PFSK-1 (cell line): ENCODE data around the gene CCDC80.

Experiments
- FOXP2 ChIP-seq: optimal IDR thresholded peaks from 2 replicates; pipeline ENCODE3; 2011; ENCODE audit warnings: borderline replicate concordance, control low read depth, inconsistent platforms; ENCODE audit not compliant: insufficient read depth; ENCODE audit errors: extremely low read length, extremely low read depth
- POLR2AphosphoS5 ChIP-seq: IDR thresholded peaks from 2 replicates; pipeline ENCODE4 v1.6.1; 2012; ENCODE audit warnings: low read depth, mild to moderate bottlenecking, control low read depth, low read length, moderate library complexity
- REST ChIP-seq, 2 experiments: IDR thresholded peaks; 2 replicates each; pipeline versions ENCODE4 v1.6.1 to v1.8.0; 2011 to 2012; ENCODE audit warnings: low read depth in 2 of 2, low read length in 2 of 2, control low read depth in 1 of 2, inconsistent platforms in 1 of 2, mild to moderate bottlenecking in 1 of 2, moderate library complexity in 1 of 2; ENCODE audit not compliant: insufficient read depth in 1 of 2
- SIN3A ChIP-seq: IDR thresholded peaks from 2 replicates; pipeline ENCODE4 v1.6.1; 2012; ENCODE audit warnings: mild to moderate bottlenecking, low read length, moderate library complexity, borderline replicate concordance; ENCODE audit not compliant: insufficient read depth
- TAF1 ChIP-seq: IDR thresholded peaks from 2 replicates; pipeline ENCODE4 v1.6.1; 2012; ENCODE audit warnings: low read length, control low read depth, borderline replicate concordance; ENCODE audit not compliant: insufficient read depth

CCDC80 gene

GRCh38 chr3:112610121-112610520 is 30.8 kb downstream of the CCDC80 start:
- TF ChIP-seq POLR2AphosphoS5 = no peak

DNA sequence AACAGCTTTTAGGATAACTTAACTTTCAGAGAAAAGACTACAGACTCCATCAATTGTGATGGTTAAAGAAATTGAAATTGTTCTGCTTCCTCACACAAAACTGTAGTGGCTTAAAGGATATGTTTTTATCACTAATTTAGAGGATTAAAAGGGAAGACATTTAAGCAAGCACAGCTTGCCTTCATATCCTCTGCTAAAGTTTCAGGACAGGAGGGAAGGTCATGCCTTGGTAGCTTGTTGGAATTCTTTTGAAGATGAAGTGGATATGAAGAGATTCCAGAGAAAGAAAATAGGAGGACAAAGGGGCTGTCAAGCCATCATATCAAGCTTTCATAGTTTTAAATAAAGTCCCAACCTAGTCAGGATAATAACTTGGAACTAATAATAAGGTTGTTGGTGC is 33.1 kb downstream of the CCDC80 start:
- TF ChIP-seq FOXP2 = no peak
- no peak for TF ChIP-seq SIN3A
- TF ChIP-seq POLR2AphosphoS5 = no peak

GRCh38 chr3:112606098-112606497 is 34.8 kb downstream of the CCDC80 start:
- TF ChIP-seq REST (IDR thresholded peaks at IDR 0.05; ENCODE audit: insufficient read depth in 1 of 2, low read depth in 2 of 2, low read length in 2 of 2) (no peak), POLR2AphosphoS5 (no peak), SIN3A (no peak), TAF1 (no peak)

DNA sequence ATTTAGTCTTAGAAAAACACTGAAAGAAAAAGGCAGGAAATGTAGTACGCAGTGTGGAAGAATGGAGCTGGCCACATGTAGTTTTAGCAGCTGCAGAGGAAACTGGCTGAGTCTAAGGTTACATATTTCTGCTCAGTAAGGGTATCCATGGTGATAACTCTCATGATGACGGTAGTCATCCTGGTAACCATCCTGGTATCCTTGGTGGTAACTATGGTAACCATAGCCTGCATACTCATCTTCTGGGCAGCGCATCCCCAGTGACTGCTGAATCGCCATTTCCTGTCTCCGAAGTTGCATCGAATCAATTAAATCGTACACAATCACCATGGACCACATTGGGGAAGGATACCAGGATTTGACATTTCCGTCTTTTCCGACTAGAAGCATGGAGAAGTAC is 35.7 kb downstream of the CCDC80 start:
- no peak for TF ChIP-seq REST (IDR thresholded peaks at IDR 0.05; ENCODE audit: insufficient read depth in 1 of 2, low read depth in 2 of 2, low read length in 2 of 2)
- TF ChIP-seq SIN3A = no peak
- TF ChIP-seq FOXP2 = no peak
- TF ChIP-seq TAF1 = no peak
- no peak for TF ChIP-seq POLR2AphosphoS5

GRCh38 chr3:112604536-112604935 is 36.4 kb downstream of the CCDC80 start:
- no peak for TF ChIP-seq POLR2AphosphoS5

- TF ChIP-seq POLR2AphosphoS5 (no peak), REST (IDR thresholded peaks at IDR 0.05; ENCODE audit: insufficient read depth in 1 of 2, low read depth in 2 of 2, low read length in 2 of 2) (no peak), TAF1 (no peak), FOXP2 (no peak), SIN3A (no peak)
These were observed 38.6 kb downstream of the CCDC80 start for GRCh38 chr3:112602217-112602838.

GRCh38 chr3:112598731-112599130 is 42.2 kb downstream of the CCDC80 start:
- TF ChIP-seq POLR2AphosphoS5 (no peak), REST (IDR thresholded peaks at IDR 0.05; ENCODE audit: insufficient read depth in 1 of 2, low read depth in 2 of 2, low read length in 2 of 2) (no peak), TAF1 (no peak), SIN3A (no peak), FOXP2 (no peak)
